ENCODE measurements around the gene SP100.
"Not testable (repeated sequence)": the region's sequence is repeated elsewhere in the genome, so short reads cannot be mapped to it uniquely, and the experiment has no call there.

Gene SP100

DNA sequence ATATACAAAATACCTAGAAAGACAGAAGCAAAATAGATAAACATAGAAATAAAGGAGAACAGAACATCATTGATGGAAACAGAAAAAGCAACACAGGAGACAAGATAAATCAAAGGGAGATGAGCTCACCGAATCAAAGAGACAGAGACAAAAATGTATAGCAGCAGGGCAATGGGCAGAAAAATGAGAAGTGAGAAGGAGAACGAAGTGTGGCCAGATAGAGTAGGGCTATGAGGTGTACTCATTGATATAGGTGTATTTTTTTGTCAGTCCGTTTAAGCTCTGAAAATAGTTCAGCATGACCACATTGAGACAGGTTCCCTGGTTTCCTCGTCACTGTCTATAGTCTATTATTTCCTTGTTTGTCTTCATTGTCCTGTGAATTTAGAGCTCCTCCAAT lies 55.1 kb downstream of the SP100 start:
- no peak for DNase-seq

DNA sequence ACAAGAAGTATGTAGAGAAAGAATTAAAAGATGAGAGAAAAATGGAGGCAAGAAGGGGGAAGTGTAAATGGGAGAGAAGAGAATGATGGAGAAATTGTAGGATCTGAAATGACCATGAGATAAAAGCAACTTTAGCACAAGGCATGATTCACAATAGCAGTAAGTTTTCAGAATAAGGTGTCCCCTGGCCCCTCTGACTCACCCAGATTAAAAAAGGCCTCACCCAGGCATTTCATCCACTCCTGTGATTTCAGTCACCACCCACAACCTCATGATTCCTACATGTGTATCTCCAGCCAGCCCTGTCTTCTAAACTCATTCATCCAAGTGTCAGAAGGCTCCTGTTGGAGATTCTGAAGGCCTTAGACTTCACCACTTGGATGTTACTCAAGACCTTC lies 56.6 kb downstream of the SP100 start:
- DNase-seq, result no peak

DNA sequence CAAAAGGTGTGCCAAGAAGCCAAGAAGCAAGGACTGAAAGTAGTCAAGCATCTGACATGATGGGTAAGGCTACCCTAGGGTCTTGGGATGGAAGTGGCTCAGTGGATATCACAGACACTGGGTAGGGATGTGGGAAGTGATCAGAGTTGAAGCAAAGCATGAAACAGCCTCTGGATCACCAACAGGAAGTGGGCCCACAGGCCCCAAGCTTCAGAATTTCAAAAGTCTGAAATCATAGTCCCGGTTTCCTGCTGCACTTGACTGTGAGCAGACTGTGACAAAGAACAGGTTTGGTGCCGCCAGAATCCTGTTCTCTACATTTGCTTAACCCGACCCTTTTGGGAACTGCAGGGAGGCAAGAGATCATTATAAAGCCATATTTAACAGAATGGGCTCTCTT lies 57.4 kb downstream of the SP100 start:
- DNase-seq, result no peak

DNA sequence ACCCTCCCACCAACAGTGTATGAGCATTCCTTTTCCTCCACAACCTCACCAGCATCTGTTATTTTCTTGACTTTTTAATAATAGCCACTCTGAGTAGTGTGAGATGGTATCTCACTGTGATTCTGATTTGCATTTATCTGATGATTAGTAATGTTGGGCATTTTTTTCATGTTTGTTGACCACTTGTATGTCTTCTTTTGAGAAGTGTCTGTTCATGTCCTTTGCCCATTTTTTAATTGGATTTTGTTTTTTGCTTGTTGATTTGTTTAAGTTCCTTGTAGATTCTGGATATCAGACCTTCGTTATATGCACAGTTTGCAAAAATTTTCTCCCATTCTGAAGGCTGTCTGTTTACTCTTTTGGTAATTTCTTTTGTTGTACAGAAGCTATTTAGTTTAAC lies 59.1 kb downstream of the SP100 start:
- DNase-seq, result no peak

DNA sequence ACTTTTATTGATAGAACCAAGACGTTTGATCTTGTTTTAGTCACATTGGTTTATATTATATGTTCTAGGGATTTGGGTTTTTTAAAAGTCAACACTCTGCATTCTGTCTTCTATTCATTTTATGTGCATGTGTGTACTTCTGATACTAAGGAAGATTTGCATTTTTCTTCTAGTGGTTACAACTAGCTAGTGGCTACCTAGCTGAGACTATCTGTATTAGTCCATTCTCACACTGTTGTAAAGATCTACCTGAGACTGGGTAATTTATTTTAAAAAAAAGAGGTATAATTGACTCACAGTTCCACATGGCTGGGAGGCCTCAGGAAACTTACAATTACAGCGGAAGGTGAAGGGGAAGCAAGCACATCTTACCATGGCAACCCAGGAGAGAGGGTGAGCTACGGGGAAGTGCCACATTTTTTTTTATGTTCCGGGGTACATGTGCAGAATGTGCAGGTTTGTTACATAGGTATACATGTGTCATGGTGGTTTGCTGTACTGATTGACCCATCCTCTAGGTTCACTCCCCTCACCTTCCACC lies 69.9 kb downstream of the SP100 start:
- DNase-seq, result no peak

DNA sequence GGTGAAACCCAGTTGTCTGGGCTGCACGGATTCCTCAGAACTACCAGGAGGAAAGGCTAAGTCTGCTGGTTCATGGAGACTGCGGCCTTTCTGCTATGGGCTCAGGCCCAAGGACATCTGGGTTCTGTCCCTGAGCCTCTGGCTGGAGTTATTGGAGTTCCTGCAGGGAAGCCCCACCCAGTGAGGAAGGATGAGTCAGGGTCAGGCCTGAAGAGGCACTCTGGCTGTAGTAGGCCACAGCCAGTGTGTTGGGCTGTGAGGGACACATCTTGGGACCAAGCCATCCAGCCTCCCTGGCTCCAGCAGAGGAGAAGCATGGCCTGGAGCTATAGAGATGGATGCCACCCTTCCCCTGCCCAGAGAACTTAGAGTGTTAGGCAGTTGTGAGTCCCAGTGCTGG lies 75.2 kb downstream of the SP100 start:
- not testable (repeated sequence) for DNase-seq

DNA sequence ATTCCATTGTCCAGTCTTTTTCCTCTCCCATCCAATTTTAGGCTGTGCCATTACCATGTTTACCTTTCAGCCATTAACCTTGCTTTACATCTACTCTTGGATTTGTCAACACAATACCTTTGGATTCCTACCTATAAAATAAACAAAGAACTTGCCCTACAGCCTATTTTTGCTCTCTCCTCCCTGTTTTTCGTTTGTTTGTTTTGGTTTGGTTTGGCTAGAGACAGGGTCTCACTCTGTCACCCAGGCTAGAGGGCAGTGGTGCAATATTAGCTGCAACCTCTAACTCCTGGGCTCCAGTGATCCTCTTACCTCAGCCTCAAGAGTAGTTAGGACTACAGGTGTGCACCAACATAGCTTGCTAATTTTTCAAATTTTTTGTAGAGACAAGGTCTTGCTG lies 76.1 kb downstream of the SP100 start:
- DNase-seq, result no peak

DNA sequence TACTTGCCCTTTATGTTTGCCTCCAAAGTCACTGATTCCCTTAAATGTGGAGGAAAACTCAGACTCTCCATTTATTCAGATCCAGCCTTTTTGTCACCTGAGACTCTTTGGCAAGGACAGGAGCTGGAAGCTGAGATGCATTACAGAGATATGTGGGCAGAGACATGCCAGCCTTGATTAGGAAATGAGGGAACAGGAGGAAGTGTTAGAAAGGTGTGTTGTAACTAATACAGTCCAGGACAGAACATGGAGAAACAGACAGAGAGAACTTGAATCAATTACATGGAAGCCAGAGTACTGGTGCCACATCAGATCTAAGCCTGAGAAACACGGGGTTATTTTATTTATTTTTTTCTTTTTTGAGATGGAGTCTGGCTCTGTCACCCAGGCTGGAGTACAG lies 79.0 kb downstream of the SP100 start:
- DNase-seq, result no peak

DNA sequence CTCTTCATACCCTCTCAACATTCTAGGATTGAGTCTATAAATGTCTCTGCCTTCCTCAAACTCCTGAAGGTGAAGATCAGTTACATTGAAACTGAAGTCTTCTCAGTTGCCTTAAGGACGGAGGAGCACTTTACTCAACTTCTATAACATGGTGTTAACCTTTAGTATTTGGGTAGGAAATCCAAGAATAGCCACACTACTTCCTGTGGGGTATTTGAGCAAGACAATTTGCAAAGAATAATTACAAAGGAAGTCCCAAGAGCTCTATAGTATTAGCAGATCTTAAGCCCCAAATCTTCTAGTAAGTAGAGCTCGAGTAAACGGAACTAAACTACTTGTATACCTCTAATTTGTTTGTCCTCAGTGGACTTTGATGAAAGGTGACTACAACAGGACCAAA lies 80.9 kb downstream of the SP100 start:
- DNase-seq, result peak; percentile 59

DNA sequence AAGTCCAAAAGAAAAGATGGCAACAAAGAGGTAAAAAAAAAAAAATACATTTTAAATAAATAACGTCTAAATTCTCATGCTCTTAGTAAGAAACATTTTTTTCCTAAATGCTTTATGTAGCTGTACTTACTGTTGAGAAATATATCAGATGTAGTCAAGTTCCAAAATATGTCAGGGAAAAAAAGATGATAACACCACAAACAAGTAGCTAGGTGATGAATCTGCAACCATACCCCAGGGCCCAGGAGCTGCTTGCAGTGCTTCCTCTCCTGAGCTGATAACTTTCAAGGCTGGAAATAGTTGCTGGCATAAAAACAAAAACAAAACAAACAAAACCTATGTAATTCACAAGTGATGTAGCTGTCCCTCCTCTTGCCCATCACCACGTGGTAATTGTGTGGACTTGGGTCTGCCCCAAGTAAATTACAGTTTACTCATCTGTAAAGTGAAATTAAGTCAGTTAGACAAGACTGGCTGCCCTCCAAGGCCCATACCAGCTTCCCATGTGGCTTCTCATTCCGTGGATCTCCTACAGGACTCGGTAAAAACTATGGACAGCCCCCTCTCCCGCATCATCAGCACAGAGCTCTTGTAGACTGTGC lies 82.6 kb downstream of the SP100 start:
- DNase-seq, result no peak

DNA sequence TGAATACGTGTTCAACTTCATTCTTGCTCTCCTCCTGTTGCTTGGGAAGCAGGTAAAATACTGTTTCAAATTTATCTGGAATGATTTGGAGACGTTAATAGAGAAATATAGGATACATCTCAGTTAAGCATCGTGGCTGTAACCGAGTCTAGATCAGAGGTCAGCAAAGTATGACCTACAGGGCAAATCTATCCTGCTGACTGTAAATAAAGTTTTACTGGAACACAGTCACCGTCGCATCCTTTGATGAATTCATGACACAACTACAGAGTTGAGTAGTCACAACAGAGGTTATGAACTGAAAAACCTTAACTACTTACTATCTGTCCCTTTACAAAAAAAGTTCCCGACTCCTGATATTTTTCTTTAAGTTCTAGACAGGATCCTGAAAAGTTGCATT lies 86.6 kb downstream of the SP100 start:
- no peak for DNase-seq

DNA sequence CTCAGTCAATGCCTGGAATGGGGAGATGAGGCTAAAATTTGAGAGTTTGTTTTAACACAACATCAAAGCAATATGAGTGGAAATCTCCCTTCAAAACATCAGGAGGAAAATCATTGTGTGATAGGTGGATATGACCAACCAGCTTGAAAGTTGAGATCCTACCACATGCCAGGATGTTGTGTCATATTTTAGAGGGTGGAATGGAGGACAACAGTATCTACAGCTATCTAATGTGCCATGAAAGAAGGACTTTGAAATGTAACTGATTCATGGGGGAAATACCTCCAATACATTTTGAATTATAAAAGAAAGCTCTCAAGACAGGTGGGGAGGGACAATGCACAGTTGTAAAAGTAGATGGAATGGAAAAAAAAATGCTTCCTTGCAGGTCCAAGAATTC lies 87.8 kb downstream of the SP100 start:
- DNase-seq, result no peak

DNA sequence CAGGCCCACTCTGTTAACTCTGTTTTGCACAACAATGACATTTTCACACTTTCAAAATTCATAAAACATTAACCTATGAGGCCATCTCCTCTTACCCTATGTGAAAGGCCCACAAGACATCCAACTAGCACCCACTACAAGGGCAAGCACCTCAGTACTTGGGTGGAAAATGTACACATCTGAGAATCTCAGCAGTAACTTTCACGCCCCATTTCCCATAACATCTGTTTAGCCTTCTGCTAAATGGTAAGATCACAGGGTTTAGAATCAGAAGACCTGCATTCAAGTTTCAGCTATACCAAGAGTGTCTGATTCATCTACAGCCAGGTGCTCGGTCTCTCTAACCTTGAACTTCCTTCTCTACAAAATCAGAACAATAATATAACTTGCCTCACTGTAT lies 89.2 kb downstream of the SP100 start:
- DNase-seq, result no peak

DNA sequence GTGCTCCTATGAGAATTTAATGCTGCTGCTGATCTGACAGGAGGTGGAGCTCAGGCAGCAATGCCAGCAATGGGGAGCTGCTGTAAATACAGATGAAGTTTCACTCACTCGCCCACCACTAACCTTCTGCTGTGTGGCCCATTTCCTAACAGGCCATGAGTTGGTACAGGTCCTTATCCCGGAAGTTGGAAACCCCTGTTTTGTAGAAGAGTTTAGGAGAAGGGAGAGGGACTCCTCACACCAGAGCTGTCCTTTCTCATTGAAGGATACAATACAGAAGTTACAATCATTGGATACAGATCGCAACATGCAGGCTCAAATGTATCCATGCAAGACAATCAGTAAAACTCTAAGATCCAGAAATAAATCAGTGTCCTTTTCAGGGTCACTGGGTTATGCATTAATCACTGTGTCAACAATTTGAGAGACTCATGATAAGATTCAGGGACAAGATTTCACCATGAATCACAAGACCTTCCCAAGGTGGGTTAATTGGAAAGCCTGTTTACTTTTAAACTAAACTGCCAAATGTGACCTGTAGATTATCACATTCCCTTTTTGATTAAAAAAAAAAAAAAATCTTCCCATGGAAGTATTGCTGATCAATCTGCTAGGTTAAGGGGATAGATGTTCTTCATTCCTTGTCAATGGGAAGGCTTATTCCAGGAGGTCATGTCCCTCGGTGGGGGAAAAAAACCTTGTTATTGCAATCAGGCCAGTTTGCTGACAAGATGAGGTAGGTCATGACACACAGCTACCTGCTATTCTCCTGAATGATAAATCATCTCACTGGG lies 97.2 kb downstream of the SP100 start:
- no peak for DNase-seq

DNA sequence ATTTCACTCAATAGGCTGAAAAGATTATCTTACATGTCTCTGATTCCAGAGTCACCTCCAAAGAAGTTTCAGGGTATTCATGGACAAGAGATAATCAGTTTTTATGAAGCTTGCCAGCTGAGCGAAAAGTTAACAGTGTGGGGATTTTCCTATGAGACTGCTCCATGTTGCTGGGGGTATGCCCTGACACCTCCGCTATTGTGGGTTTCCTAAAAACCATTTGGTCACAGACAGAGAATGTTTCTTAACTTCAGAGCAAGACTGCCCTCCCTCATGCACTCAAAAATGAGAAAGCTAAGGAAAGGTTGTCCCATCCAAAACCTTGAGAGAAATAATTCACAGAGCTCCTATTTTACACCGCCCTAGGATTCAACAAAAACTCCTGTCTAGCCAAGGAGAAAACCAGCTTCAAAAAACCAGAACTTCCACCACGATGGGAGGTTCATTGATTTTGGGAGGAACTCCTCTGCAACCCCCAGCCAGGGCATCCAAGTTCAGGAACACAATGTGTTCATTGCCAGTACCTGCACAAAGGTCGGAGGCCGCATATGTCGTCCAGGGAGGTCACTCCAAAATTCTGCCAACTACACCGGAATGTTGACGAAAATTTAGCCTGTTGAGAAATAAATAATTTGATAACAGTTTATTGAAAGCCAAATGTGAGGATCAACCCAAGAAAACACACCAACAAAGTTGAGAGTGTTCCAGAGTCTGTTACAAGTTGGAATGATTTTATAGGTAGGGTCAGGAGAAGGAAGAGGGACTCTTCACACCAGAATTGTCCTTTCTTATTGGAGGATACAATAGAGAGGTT lies 104.3 kb downstream of the SP100 start:
- DNase-seq, result no peak

DNA sequence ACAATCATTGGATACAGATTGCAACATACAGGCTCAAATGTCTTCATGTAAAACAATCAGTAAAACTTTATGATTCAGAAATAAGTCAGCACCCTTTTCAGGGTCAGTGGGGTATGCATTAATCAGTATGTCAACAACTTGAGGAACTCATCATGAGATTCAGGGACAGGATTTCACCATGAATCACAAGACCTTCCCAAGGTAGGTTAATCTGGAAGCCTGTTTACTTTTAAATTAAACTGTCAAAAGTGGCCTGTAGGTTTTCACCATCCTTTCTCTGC lies 104.8 kb downstream of the SP100 start:
- no peak for DNase-seq

DNA sequence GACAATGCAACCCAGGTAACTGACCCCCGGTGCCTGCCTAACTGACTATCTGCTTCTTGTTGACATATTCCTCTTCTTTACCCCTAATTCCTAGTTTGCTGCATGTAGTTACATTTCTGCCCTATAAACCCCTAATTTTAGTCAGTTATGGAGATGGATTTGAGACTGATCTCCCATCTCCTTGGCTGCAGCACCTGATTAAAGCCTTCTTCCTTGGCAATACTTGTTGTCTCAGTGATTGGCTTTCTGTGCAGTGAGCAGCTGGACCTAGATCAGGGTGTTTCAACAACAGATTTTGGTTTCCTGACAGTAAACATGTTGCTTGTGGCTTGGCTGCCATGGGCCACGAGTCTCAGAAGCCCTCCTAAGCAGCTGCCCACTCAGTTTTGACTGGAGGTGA lies 105.4 kb downstream of the SP100 start:
- DNase-seq, result no peak

DNA sequence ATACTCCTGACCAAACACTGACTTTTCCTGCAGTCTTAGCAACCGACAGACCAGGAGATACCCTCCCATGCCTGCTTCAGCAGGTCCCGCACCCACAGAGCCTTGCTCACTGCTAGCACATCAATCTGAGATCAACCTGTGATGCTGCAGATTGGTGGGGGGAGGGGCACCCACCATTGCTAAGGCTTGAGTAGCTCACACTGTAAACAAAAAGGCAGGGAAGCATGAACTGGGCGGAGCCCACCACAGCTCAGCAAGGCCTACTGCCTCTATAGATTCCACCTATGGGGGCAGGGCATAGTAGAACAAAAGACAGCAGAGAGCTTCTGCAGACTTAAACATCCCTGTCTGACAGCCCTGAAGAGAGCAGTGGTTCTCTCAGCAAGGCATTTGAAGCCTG lies 109.7 kb downstream of the SP100 start:
- DNase-seq, result no peak

DNA sequence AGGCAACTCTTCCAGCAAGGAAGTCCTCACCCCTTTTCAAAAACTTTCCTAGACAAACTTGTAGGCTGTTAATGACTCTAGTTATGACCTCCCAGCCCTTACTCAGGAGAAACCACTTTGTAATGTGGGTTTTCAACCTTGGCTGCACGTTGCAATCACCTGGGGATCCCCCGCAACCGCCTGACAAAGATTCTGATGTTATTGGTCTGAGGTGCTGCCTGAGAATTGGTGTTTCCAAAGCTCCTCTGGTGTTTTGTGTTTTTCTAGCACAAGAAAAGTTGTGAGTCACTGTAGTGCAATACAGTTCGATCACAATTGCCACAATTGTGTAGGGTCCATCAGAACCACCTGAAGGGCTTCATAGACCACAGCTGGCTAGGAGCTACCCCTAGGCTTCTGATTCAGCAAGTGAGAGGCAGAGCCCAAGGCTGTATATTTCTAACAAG lies 121.6 kb downstream of the SP100 start:
- DNase-seq, result no peak

DNA sequence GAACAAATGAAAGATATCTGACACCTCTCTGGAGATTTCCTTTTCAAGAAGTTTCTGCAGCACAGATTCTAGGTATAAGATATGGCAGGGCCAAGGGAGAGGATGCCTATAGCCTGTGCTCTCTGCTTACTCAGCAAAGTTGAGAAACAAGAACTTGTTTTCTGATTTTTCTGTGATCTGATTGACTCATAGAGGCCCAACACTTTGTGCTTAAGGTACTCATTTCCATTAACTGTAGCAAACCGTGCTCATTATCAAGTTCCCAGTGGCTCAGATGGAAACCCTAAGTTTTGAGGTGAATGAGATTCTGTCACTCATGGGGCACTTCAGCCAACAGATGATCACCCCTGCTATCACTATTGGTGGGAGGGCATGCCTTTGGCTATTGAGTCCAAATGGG lies 124.3 kb downstream of the SP100 start:
- DNase-seq, result no peak

DNA sequence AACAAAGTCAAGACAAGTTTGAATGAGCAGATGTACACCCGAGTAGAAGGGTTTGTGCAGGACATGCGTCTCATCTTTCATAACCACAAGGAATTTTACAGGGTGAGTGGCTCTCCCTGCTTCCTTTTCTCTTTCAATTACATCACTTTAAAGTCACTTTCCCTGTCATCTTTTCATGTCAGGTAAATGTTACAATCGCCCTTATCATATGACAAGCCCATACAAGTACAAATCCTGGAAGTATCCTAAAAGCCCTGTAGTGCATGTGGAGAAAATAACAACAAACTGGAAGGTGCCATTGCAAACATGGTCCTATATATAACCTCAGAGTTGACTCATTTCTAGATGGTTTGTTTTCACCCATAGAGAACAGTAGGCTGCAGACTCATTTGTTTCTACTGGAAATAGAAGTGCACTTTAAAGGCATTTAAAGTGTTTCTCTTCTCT lies 126.0 kb downstream of the SP100 start:
- no peak for DNase-seq

DNA sequence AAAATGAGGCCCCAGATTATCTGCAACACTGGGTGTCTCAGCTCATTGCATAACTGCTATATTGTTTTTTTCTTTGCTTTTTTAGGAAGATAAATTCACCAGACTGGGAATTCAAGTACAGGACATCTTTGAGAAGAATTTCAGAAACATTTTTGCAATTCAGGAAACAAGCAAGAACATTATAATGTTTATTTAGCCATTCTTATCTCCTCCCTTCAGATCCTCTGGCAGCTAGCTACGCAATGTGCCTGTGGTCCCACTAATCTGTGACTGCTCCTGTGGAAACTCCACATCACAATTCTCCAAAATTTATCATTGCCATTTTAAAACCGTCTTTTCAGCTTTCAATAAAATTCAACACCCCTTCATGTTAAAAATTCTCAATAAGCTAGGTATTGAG lies 126.8 kb downstream of the SP100 start:
- DNase-seq, result no peak

DNA sequence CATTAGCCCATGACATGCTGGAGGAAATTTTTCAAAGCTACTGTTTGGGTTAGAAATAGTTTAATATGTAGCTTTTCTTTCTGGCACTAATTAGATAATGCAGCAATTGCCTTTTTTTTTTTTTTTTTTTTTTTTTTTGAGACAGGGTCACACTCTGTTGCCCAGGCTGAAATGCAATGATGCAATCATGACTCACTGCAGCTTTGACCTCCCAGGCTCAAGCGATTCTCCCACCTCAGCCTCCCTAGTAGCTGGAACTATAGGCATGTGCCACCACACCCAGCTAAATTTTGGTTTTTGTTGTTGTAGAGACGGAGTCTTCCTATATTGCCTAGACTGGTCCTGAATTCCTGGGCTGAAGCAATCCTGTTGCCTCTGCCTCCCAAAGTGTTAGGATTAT lies 136.2 kb downstream of the SP100 start:
- DNase-seq, result no peak

DNA sequence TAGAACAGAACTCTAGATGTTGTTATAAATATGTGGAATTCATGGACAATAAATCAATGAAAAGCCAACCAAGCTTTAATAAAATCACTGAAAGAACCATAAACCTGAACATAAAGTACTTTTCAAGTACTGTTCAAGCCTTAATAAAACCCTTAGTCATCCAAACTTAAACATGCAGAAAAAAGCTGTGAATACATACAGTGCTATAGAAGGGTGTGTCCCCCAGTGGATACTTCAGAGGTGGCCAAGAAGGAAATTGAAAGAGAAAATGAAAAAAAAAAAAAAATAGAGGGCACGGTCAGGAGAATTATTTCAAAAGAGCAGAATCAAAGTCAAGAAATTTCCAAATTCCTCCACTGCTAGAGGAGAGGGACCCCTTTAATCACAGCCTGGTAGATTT lies 141.1 kb downstream of the SP100 start:
- DNase-seq, result no peak

Measured in KG1 (cell line).